H1 (cell line): ENCODE data around the gene STARD8.

Source experiments
- ATF3 ChIP-seq: IDR thresholded peaks from 2 replicates; pipeline ENCODE4 v1.6.1; 2011; ENCODE audit warnings: low read depth, mild to moderate bottlenecking, low read length; ENCODE audit not compliant: insufficient read depth
- CEBPB ChIP-seq: IDR thresholded peaks from 2 replicates; pipeline ENCODE4 v1.6.1; 2012; ENCODE audit warnings: low read depth, low read length
- CTCF ChIP-seq, 3 experiments: IDR thresholded peaks; 1 replicate in 2 of 3; 2 replicates in 1 of 3; pipeline versions ENCODE4 v1.5.1 to v1.6.1; 2011; ENCODE audit warnings: low read length in 3 of 3, mild to moderate bottlenecking in 3 of 3, inconsistent platforms in 2 of 3, low read depth in 1 of 3, moderate library complexity in 1 of 3; ENCODE audit not compliant: insufficient read depth in 1 of 3; ENCODE audit errors: control extremely low read depth in 1 of 3
- GTF2F1 ChIP-seq: IDR thresholded peaks from 2 replicates; pipeline ENCODE4 v1.6.1; 2012; ENCODE audit warnings: low read depth, low read length, improper control_type of control experiment, borderline replicate concordance
- HDAC6 ChIP-seq: IDR thresholded peaks from one replicate; pipeline ENCODE4 v1.7.1; 2012; ENCODE audit warnings: low read depth, mild to moderate bottlenecking, inconsistent platforms, low read length, moderate library complexity
- JUN ChIP-seq: IDR thresholded peaks from 2 replicates; pipeline ENCODE4 v1.6.1; 2011; ENCODE audit warnings: low read depth, mild to moderate bottlenecking, improper control_type of control experiment, low read length
- KDM4A ChIP-seq: IDR thresholded peaks from one replicate; pipeline ENCODE4 v1.7.1; 2012; ENCODE audit warnings: low read depth, mild to moderate bottlenecking, moderate library complexity, low read length, inconsistent platforms; ENCODE audit not compliant: severe bottlenecking
- POLR2A ChIP-seq, 2 experiments: IDR thresholded peaks; 1 replicate in 1 of 2; 2 replicates in 1 of 2; pipeline ENCODE4 v1.6.1; 2011; ENCODE audit warnings: low read depth in 2 of 2, low read length in 2 of 2, mild to moderate bottlenecking in 2 of 2; ENCODE audit errors: control extremely low read depth in 1 of 2
- POLR2AphosphoS5 ChIP-seq: IDR thresholded peaks from 2 replicates; pipeline ENCODE4 v1.6.1; 2011; ENCODE audit warnings: low read depth, low read length
- RAD21 ChIP-seq, 2 experiments: IDR thresholded peaks in 1 of 2; conservative IDR thresholded peaks in 1 of 2; 2 replicates each; pipeline ENCODE4 v1.6.1; 2011; ENCODE audit warnings: low read depth in 2 of 2, low read length in 2 of 2, improper control_type of control experiment in 1 of 2, inconsistent platforms in 1 of 2, mild to moderate bottlenecking in 1 of 2, moderate library complexity in 1 of 2
- SIX5 ChIP-seq: IDR thresholded peaks from 2 replicates; pipeline ENCODE4 v1.6.1; 2011; ENCODE audit warnings: mild to moderate bottlenecking, low read depth, low read length
- SUZ12 ChIP-seq: fragments of 200-600 bp; sonication (generic); IDR thresholded peaks from 2 replicates; pipeline ENCODE4 v1.6.1; 2012; ENCODE audit warnings: mild to moderate bottlenecking, inconsistent platforms, low read length, moderate library complexity, mixed read lengths
- TEAD4 ChIP-seq: IDR thresholded peaks from 2 replicates; pipeline ENCODE4 v1.6.1; 2012; ENCODE audit warnings: low read depth, low read length, inconsistent platforms, mixed read lengths
- YY1 ChIP-seq: IDR thresholded peaks from 2 replicates; pipeline ENCODE4 v1.6.1; 2011; ENCODE audit warnings: low read depth, mild to moderate bottlenecking, low read length

GRCh38 chrX:68763481-68763880 lies 116.0 kb downstream of the STARD8 start:
- TF ChIP-seq HDAC6 (no peak), JUN (no peak), CTCF (IDR thresholded peaks at IDR 0.05; ENCODE audit: control extremely low read depth in 1 of 3, insufficient read depth in 1 of 3, low read depth in 1 of 3, low read length in 3 of 3) (no peak), CEBPB (no peak), YY1 (no peak), SUZ12 (no peak), GTF2F1 (no peak), POLR2AphosphoS5 (no peak), SIX5 (no peak), POLR2A (IDR thresholded peaks at IDR 0.05; ENCODE audit: control extremely low read depth in 1 of 2, low read depth in 2 of 2, low read length in 2 of 2) (no peak), ATF3 (no peak), RAD21 (IDR thresholded peaks at IDR 0.05 in 1 of 2, conservative IDR thresholded peaks at IDR 0.05 in 1 of 2; ENCODE audit: low read depth in 2 of 2, low read length in 2 of 2) (no peak), TEAD4 (no peak), KDM4A (no peak)
